GM19043 (cell line): ENCODE data around the gene CLEC16A.
A peak's percentile ranks its signal among the peaks of the same experiment; 100 is the strongest.

ENCODE experiments used
- ATAC-seq: cut with Tn5 transposase; IDR thresholded peaks from one replicate; pipeline ENCODE4 v1.9.1; 2021; ENCODE audit warnings: low read depth; ENCODE audit not compliant: unreplicated experiment

The CLEC16A gene

DNA sequence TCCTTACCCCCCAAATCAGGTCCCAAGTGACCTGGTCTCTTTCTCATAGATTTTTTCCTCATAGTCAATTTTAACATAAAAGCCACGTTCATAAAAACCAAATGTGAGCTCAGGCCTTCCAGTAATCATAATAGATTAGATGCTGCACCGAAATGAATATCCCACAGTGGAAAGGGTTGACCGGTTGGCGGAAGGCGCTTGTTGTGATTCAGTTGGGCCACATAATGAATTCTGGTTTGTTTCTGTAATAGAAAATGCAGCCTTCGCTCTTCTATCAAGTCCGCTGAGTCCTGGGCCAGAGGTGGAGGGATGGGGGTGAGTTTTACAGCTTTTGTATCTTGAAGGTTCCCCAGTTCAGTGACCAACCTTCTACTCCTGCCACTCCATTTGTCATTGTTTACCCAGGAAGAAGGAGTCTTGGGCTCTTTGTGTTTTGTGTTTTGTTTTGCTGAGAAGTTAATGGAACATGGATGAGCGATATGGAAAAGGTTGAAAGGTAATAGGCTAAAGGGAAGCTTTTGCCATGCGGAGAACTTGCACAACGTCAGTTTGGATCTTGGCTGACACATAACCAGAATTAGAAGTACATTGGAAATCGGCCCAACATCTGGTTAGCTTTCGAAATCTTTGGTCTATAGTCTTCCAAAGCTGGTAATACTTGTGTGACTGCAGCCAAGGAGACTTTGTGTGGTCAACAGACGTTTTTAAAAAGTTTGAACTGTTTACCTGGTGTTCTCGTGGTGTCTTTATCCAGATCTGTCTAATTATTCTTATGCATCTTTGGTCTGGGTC is 89.5 kb downstream of the CLEC16A start:
- ATAC-seq = no peak

DNA sequence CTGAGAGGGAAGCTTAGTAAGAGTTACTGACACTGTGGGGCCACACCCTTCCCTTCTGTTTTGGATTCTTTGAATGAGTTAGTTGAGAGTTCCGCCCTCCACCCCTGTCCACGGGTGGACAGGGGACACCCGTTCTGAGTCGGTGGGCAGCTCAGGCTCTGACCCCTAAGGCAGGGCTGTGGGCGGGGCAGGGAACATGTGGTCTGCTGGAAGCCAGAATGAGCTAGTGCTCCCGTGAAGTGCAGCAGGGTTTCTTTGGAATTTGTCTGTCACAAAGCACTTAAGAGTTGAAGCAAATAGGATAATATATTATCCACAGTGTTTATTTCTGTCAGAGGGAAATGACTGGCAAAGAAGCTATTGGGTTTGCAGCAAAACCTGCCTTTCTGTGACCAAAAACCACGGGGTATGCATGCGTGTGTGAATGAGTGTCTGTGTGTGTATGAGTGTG is 90.1 kb downstream of the CLEC16A start:
- ATAC-seq = no peak

DNA sequence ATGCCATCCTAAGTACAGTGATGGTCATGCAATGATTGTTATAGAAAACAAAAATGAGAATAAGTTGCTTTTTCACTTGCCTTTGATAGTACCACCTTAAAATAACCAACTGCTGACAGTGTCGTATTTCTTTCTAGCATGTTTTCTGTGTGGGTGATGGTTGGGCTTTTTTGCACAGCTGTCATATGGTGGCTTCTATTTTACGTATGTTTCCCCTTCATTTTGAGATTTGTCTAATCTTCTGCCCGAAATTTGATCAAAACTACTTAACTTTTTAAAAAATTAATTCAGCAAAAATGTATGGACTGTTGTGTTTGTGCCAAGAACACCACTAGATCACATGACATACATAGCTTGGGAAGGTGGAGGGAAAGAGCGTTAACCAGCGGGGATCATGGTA is 90.7 kb downstream of the CLEC16A start:
- ATAC-seq = no peak

DNA sequence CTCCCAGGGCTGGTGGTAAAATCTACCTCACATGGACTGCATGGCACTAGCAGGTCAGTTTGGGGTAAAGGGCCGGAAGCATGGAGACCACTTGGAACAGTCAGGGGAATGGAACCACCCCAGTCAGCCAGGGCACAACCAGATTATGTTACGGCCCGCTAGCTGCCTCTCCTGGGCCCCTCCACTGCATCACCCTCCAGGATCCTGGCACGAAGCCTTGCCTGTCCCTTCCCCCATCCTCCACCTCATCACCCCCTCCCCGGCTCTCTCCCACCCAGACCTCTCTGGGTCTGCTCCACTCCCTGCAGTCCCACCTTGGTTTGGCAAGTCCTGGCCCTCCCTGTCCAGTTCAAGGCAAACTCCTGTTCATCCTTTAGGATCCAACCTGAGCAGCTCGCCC is 91.7 kb downstream of the CLEC16A start:
- no peak for ATAC-seq

DNA sequence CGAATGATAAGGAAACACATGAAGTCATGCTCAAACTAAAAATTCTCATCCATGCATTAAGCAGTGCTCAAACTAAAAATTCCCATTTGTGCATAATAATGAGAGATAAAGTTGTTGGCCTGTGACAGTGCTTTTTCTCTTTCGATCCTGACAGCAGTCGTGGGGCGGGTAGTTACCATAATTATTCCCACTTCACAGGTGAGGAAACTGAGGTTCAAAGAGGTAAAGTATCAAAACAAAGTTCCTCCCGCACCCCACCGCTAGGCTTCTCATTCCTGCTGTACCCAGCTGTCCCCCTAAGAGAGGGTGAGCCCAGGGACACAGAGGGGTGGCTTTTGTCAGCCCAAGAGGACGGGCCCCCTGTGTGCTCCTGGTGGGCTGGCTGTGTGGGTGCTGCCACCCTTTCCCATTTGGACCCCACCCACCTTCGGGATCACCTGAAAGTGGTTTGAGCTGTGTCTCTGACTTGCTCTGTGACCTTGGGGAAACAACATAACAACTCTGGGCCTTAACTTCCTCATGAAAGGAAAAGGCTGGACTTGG is 92.6 kb downstream of the CLEC16A start:
- ATAC-seq = no peak

DNA sequence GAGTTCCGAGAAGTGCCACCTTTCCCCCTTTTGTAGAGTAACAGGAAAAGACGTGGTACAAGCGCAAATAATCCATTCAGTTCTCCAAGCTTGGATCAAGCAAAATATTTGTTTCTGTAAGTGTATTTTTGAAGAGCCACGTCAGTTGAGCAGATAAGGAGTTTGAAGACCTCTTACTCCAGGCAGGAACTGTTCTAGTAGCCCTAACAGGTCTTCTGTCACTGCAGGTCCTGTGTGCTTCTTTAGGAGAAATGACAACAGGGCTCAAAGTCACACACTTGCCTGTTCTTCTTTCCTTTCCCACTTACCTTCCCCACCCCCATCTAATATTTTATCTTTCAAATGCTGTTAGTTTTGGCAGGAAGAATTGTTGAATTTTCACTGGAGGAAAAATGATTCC is 93.9 kb downstream of the CLEC16A start:
- no peak for ATAC-seq

DNA sequence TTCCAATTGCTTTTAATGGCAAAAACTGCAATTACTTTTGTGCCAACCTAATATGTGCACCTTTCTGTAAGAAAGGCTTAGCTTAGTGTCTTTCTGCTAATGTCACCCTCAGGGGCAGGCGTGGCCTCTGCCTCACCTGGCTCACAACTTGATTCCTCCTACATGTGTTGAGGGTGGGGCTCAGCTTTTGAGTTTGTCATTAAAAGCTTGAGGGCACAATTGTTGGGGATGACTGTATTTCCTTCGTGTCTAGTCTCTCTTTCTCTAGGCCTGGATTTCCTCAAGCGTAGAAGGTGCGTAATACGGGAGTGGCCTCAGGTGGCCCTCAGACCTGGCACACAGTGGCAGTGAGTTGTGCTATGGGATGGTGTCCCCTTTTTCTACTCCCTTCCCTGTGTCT is 94.4 kb downstream of the CLEC16A start:
- ATAC-seq = no peak

DNA sequence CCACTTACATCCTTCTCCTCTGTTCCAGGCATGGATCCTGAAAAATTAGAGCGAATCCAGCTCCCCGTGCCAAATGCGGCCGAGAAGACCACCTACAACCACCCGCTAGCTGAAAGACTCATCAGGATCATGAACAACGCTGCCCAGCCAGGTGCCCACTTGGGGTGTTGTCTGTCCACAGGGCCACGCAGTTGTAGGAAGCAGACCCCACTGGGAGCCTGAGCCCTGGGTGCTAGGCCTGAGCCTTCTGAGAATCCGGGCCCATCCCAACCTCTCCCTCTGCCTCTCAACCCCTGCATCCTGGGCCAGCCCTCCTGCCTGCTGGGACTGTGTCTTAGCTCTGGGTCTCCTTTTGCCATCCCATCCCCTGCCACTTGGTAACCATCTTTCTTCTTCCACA is 95.4 kb downstream of the CLEC16A start:
- no peak for ATAC-seq

DNA sequence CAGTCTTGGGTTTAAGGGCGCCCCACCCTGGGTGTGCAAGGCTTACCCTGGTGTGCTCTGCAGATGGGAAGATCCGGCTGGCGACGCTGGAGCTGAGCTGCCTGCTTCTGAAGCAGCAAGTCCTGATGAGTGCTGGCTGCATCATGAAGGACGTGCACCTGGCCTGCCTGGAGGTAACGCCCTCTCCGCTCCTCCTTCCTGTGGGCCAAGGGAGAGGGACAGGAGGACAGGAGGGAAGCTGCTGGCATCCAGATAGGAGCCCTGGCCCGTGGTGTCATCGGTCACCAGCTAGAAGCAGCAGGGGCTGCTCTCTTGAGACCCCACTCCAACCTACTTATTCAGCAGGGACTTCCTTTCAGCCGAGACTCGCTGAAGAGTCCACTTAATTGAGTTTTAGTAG is 97.8 kb downstream of the CLEC16A start:
- no peak for ATAC-seq

DNA sequence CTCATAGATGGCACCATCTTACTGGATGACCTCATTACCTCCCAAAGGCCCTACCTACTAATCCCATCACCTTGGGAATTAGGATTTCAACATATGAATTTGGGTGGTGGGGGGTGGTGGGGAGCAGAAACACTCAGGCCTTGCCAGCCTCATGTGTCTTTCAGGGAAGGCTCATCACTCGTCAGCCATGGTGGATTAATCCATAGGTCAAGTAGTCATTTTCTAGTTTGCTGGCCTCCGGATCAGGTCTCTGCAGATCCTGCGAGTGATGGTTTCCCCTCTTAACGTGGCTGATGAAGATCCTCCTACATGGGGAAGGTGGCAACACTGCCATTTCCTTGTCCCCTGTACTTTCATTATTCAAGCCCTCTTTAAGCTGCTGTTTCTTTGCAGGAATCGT is 101.1 kb downstream of the CLEC16A start:
- ATAC-seq = no peak

DNA sequence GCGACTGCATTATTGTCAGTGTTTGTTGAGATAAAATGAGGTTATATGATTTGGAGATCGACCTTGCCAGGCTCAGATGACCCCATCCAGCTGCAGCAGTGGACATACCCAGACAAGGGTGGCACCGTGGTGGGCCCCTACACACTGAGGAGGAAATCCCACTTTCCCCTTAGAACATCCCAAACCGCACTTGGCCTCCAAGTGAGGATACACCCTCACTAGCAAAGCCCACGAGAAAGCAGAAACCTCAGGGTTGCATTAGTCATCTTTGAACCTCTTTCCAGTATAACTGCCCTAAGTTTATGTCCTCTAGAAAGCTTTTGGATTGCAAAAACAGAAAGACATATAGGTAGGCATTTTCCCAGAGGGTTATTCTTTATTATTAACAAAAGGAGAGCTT is 101.5 kb downstream of the CLEC16A start:
- no peak for ATAC-seq

DNA sequence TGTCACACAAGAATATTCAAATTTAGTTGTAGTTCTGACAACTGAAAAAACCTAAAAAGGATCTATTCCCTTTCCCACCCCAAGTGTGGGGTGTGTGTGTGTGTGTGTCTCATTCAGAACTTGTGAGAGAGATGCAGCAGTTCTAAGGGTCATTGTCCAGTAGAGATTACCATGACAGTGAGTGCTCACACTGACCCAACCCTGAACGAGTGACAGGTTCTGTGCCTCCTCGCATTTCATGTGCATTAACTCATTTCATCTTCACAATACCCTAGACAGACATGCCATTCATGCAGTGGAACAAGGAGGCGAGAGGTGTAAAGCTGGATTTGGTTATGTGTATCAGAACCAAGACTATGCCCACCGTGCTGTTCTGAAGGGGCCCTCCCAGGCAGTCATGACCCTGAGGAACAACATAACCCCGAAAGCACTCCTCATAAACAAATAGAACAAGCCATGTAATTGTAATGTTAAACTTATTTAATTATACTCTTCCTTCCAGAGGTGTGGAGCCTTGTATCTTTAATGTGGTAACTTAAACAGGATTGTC is 102.1 kb downstream of the CLEC16A start:
- ATAC-seq = no peak

DNA sequence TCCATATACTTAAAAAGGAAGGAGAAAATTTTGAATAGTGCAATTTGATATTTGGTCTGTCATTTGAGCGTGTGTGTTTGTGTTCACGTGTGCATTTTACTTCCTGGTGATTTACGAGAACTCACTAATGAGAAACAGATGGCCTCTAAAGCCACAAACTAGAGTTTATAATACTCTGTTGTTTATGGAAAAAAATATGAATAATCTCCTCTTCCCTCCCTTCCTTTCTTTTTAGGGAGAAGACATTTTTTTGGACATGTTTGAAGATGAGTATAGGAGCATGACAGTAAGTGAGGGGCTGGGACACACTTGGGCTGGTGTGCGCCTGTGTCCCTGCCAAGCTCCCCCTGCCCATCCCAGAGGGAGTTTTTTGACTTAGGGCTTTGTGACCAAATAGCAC is 102.7 kb downstream of the CLEC16A start:
- ATAC-seq = no peak

DNA sequence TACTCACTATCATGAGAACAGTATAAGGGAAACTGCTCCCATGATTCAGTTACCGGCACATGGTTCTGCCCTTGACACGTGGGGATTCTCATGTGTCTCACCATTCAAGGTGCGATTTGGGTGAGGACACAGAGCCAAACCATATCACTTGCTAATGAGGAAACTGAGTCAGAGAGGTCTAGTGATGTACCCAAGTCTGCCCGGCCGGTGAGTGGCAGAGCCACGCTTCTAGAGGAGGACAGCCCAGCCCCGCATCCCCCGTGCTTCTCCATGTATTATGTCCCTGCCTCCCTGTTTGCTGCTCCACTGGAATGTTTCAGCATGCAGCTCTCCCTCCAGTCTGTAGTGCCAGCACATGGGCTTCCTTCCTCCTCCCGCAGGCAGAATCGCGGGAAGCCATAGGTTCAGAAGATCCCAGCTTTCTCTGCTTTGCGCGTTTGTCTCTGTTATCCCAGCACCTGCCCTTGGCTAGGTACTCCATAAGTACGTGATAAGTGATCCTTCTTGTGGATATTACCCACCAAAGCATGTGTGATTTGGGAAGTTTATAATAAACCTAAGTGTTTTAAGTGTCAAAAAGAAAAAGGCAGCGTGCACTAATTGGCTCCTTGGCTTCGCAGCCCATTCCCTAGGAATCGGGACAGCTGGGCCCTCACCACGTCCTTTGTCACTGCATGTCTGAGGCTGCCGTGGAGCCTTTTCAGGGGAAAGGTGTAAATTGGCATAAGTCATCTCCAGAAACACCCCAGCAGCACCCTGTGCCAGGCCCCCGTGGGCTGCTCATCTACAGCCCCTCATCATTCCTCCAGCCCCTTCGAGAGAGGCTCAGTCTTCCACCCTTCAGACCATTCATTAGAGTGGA is 103.8 kb downstream of the CLEC16A start:
- ATAC-seq = no peak

DNA sequence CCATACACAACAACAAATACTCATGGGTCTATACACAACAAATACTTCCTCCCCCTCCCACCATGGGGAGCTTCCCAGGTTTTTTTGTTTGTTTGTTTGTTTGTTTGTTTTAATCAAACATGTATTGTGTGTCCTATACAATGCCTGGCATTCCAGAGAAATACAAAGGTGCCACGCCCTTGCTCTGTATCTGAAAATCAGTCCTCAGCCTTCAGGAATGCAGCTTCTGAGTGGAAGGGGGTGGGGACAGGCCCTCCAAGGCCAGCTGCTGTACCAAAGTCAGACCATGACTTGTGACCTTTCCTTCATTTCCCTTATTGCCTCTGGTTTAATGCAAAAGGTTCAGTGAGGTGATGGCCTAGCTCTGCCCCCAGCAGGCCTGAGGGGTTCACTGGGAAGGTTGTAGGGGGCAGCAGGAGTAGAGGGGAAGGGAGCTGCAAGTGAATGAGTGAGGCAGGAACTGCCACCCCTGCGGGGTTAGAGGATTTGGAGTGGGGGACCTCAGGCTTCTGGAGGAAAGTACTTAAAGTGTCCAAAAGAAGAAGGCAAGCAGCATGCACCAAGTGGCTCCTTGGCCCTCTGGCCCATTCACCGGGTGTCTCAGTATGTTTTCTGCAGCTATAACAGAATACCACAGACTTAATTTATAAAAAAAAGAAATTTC is 105.2 kb downstream of the CLEC16A start:
- no peak for ATAC-seq

DNA sequence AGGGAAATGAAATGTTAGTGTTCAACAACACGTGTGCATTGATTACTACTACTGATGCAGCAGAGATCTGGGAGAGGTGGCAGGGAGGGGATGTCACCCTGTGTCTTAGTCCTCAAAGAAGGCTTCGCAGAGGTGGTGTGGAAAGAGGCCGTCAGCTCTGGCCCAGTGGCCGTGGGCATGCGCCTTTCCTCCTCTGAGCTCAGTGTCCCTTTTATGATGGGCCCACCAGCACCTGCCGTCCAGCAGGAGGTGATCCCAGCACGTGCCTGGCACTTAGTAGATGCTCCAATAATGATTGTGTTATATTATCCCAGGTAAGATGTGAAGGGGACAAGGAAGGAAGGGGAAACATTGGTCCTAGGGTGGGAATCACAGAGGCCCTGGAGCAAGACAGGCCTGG is 106.2 kb downstream of the CLEC16A start:
- no peak for ATAC-seq

DNA sequence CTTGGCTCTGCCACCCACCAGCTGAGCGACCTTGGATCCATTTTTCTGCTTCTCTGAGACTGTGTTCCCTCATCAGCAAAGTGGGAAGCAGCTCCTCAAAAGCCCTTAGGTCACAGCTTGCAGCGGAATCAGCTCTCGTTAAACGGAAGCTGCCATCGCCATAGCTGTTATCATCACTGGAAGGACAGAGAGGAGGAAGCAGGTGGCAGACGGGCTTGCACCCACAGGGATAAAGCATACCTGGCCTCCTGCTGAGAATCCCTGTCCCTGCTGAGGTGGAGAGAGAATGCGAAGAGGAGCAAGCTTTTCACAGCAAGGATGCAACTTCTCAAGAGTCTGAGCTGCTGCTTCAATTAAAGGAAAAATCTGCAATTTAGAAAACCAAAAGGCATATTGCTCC is 106.6 kb downstream of the CLEC16A start:
- no peak for ATAC-seq

DNA sequence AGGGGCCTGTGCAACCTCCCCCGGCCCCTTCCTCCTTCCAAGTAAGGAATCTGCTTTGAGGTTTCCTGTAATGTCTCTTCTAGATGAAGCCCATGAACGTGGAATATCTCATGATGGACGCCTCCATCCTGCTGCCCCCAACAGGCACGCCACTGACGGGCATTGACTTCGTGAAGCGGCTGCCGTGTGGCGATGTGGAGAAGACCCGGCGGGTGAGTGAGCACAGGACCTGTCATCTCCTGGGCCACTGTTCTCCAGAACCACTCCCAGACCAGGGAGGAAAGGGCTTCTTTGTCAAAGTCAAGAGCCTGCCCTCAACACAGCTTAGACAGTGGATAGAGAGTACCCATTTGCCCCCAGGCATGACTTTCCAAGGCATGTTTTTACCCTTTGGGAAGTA is 107.1 kb downstream of the CLEC16A start:
- ATAC-seq = no peak

DNA sequence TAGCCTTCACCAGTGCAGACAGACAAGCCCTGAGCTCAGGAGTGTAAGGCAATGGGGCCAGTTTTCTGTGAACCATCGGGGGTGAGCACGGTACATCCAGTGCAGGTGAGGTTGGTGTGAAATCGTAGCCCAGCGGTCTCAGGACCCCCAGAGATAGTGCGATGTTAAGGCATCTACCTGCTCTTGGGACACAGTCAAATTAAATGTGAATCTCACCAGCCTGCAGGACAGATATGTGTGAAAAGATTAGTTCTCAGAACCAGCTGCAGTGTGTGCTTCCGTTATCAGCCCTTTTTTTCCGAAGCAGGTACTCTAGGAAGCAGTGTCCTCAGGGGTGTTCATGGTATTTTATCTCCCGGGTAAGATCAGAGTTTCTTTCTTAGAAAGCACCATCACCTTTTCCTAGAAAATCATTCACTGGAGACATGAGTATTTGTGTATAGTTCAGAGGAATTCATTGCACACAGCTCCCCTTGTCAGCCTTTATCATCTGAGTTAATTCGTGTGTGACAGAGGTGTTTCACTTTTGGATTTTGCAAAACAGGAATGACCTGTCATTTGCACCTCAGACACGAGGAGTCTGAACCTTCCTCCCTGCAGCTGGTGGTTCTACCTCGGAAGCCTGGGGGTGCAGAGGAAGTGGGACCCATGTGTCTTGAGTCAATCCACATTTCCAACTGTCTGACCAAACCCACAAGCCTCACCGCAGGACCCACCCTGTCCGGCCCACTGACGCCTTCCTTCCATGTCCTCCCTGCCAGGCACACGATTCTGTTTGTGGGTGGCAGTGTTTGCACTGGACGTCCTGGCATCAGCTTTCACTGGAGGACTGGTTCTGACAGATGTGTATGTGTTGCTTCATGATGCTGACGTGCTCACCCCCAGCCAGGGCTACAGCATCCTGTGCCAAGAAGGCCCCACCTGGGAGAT is 107.8 kb downstream of the CLEC16A start:
- peak; percentile 83 for ATAC-seq
